Fibroblast of gingiva (primary cell): ENCODE results near the gene FAM171A1.
"Not testable (repeated sequence)": the region's sequence is repeated elsewhere in the genome, so short reads cannot be mapped to it uniquely, and the experiment has no call there.

ENCODE experiments used
- DNase-seq: peaks from one replicate; pipeline ENCODE4 v3.0.0-alpha.2; 2011; ENCODE audit warnings: low read depth

The FAM171A1 gene

GRCh38 chr10:15316871-15317464 is 54.1 kb downstream of the FAM171A1 start:
- DNase-seq: no peak

- DNase-seq: no peak
Measured at GRCh38 chr10:15316145-15316544, 54.9 kb downstream of the FAM171A1 start.

- no peak for DNase-seq
Measured at GRCh38 chr10:15315286-15315685, 55.8 kb downstream of the FAM171A1 start.

GRCh38 chr10:15314482-15315045 is 56.5 kb downstream of the FAM171A1 start:
- DNase-seq: no peak

GRCh38 chr10:15313843-15314242 is 57.2 kb downstream of the FAM171A1 start:
- no peak for DNase-seq

- no peak for DNase-seq
Measured at GRCh38 chr10:15313047-15313446, 58.0 kb downstream of the FAM171A1 start.

- DNase-seq: no peak
Measured at GRCh38 chr10:15311569-15312280, 59.4 kb downstream of the FAM171A1 start.

- no peak for DNase-seq
Measured at GRCh38 chr10:15310776-15311568, 60.1 kb downstream of the FAM171A1 start.

GRCh38 chr10:15309221-15309620 is 61.9 kb downstream of the FAM171A1 start:
- no peak for DNase-seq

- no peak for DNase-seq
Measured at GRCh38 chr10:15306735-15307280, 64.3 kb downstream of the FAM171A1 start.

GRCh38 chr10:15305634-15306033 is 65.5 kb downstream of the FAM171A1 start:
- no peak for DNase-seq

GRCh38 chr10:15305161-15305560 is 65.9 kb downstream of the FAM171A1 start:
- DNase-seq: no peak

- DNase-seq: not testable (repeated sequence)
Measured at GRCh38 chr10:15302188-15302956, 68.7 kb downstream of the FAM171A1 start.

GRCh38 chr10:15300697-15301096 is 70.4 kb downstream of the FAM171A1 start:
- DNase-seq: no peak

GRCh38 chr10:15300145-15300544 is 70.9 kb downstream of the FAM171A1 start:
- no peak for DNase-seq

GRCh38 chr10:15296701-15297100 is 74.4 kb downstream of the FAM171A1 start:
- no peak for DNase-seq

- peak; percentile 17 for DNase-seq
Measured at GRCh38 chr10:15295537-15296325, 75.4 kb downstream of the FAM171A1 start.

- peak; percentile 54 for DNase-seq
Measured at GRCh38 chr10:15293862-15294842, 76.9 kb downstream of the FAM171A1 start.

GRCh38 chr10:15290671-15291070 is 80.4 kb downstream of the FAM171A1 start:
- no peak for DNase-seq

GRCh38 chr10:15290150-15290549 is 80.9 kb downstream of the FAM171A1 start:
- no peak for DNase-seq
